ENCODE data around the gene MZT2A.

GRCh38 chr2:131519466-131519865 is 27.3 kb upstream of the MZT2A start:
- TF ChIP-seq CTCF (IDR thresholded peaks at IDR 0.05; ENCODE audit: low read depth, low read length, missing input control) (no peak), TAF1 (conservative IDR thresholded peaks at IDR 0.05) (no peak), MAX (IDR thresholded peaks at IDR 0.05) (no peak), RAD21 (IDR thresholded peaks at IDR 0.05) (no peak), REST (IDR thresholded peaks at IDR 0.05) (no peak), HNF4A (conservative IDR thresholded peaks at IDR 0.05) (no peak), GABPA (IDR thresholded peaks at IDR 0.05 in 1 of 2, conservative IDR thresholded peaks at IDR 0.05 in 1 of 2) (no peak), YY1 (IDR thresholded peaks at IDR 0.05) (no peak), NR2F2 (IDR thresholded peaks at IDR 0.05) (no peak), SP1 (IDR thresholded peaks at IDR 0.05) (no peak), FOXA1 (IDR thresholded peaks at IDR 0.05) (no peak)

All from liver (tissue), 3 donors.